ENCODE data around the gene OR51B2. TPM values are rescaled to one million over a fixed set of nuclear protein-coding genes. Genes with fewer than 3 reads are reported as not detected.

Gene OR51B2
- total RNA-seq, 1 experiment from 2014 or later = 17.1 TPM

- Histone ChIP-seq H3K4me2 (ENCODE audit: low read length) (no peak overlapping the region), H3K4me1 (ENCODE audit: control insufficient read depth in 1 of 2, insufficient read depth in 2 of 2, low read length in 2 of 2) (peaks cover 3 to 75% of the 10 kb centered on the region in 2 experiments; a peak in 2 of 4 replicates), H3K4me3 (replicated peaks in 1 of 2; ENCODE audit: low read depth in 1 of 2, low read length in 2 of 2) (no peak overlapping the region), H3K79me2 (ENCODE audit: insufficient read depth, low read length) (peaks cover 92% of the 10 kb centered on the region), H4K20me1 (ENCODE audit: insufficient read depth) (peaks cover 25% of the 10 kb centered on the region; the same call in 1 of the 2 replicates), H3K27me3 (ENCODE audit: insufficient read depth, low read length) (no peaks in the 10 kb centered on the region), H2AFZ (ENCODE audit: low read depth, low read length, poor library complexity, severe bottlenecking) (no peak overlapping the region), H3K9ac (ENCODE audit: low read length) (no peak overlapping the region), H3K27ac (ENCODE audit: low read depth, low read length) (no peak overlapping the region), H3K9me3 (ENCODE audit: control insufficient read depth in 1 of 2, insufficient read depth in 1 of 2, low read depth in 1 of 2, low read length in 2 of 2) (no peaks in the 10 kb centered on the region), H3K9me2 (ENCODE audit: insufficient read depth) (no peaks in the 10 kb centered on the region), H3K36me3 (ENCODE audit: control insufficient read depth in 1 of 2, insufficient read depth in 2 of 2, low read length in 2 of 2) (peaks cover 0 to 54% of the 10 kb centered on the region in 2 experiments; a peak in 2 of 4 replicates)
- RAD21 ChIA-PET (ENCODE audit: low non-redundant PET in 1 of 2, low total read pairs in 2 of 2, uncharacterized antibody in 2 of 2, unreplicated experiment in 2 of 2) = no interaction called here
- ATAC-seq = peak; percentile 19; the same call in 1 of the 2 replicates
- CTCF ChIA-PET = no interaction called here
- TF ChIP-seq EGR1 (IDR thresholded peaks at IDR 0.05; ENCODE audit: low read depth) = no peak
- intact Hi-C loops (cut with micrococcal nuclease) = no loop called here
- POLR2A ChIA-PET = no interaction called here
- no TSS peak for BruUV-seq (replicated peaks)
- DNase-seq (ENCODE audit: low read depth, low spot score) = no peak
Observed at GRCh38 chr11:5364214-5364613, 40.1 kb upstream of the OR51B2 start.

GRCh38 chr11:5363679-5364078 lies 39.6 kb upstream of the OR51B2 start:
- ATAC-seq (no peak), DNase-seq (ENCODE audit: low read depth, low spot score) (no peak)
- intact Hi-C loops (cut with micrococcal nuclease) = no loop called here
- BruUV-seq (replicated peaks) = no TSS peak
- no peaks in the 10 kb centered on the region for H3K27me3 ChIP-seq (ENCODE audit: insufficient read depth, low read length)
- peaks cover 21% of the 10 kb centered on the region; the same call in 1 of the 2 replicates for H4K20me1 ChIP-seq (ENCODE audit: insufficient read depth)
- H3K27ac ChIP-seq (ENCODE audit: low read depth, low read length) = no peak overlapping the region
- no peak overlapping the region for H2AFZ ChIP-seq (ENCODE audit: low read depth, low read length, poor library complexity, severe bottlenecking)
- TF ChIP-seq, protein P1, sequence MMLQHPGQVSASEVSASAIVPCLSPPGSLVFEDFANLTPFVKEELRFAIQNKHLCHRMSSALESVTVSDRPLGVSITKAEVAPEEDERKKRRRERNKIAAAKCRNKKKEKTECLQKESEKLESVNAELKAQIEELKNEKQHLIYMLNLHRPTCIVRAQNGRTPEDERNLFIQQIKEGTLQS (IDR thresholded peaks at IDR 0.05) = no peak
- TF ChIP-seq, protein P2, sequence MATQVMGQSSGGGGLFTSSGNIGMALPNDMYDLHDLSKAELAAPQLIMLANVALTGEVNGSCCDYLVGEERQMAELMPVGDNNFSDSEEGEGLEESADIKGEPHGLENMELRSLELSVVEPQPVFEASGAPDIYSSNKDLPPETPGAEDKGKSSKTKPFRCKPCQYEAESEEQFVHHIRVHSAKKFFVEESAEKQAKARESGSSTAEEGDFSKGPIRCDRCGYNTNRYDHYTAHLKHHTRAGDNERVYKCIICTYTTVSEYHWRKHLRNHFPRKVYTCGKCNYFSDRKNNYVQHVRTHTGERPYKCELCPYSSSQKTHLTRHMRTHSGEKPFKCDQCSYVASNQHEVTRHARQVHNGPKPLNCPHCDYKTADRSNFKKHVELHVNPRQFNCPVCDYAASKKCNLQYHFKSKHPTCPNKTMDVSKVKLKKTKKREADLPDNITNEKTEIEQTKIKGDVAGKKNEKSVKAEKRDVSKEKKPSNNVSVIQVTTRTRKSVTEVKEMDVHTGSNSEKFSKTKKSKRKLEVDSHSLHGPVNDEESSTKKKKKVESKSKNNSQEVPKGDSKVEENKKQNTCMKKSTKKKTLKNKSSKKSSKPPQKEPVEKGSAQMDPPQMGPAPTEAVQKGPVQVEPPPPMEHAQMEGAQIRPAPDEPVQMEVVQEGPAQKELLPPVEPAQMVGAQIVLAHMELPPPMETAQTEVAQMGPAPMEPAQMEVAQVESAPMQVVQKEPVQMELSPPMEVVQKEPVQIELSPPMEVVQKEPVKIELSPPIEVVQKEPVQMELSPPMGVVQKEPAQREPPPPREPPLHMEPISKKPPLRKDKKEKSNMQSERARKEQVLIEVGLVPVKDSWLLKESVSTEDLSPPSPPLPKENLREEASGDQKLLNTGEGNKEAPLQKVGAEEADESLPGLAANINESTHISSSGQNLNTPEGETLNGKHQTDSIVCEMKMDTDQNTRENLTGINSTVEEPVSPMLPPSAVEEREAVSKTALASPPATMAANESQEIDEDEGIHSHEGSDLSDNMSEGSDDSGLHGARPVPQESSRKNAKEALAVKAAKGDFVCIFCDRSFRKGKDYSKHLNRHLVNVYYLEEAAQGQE (IDR thresholded peaks at IDR 0.05; ENCODE audit: low read depth) = no peak
- TF ChIP-seq SP1 (IDR thresholded peaks at IDR 0.05; ENCODE audit: low read depth) = no peak
- TF ChIP-seq CBX3 (IDR thresholded peaks at IDR 0.05; ENCODE audit: low read depth) = no peak
- TF ChIP-seq ZNF274 (IDR thresholded peaks at IDR 0.05; ENCODE audit: low read depth, low read length) = no peak
- TF ChIP-seq POLR2A (IDR thresholded peaks at IDR 0.05; ENCODE audit: borderline replicate concordance, extremely low read depth, insufficient read depth, insufficient read length) = no peak
- no peak for TF ChIP-seq CEBPB (IDR thresholded peaks at IDR 0.05; ENCODE audit: low read depth)
- TF ChIP-seq SRF (IDR thresholded peaks at IDR 0.05; ENCODE audit: low read depth) = no peak
- TF ChIP-seq EZH2phosphoT487 (IDR thresholded peaks at IDR 0.05; ENCODE audit: borderline replicate concordance) = no peak
- TF ChIP-seq, protein P3, sequence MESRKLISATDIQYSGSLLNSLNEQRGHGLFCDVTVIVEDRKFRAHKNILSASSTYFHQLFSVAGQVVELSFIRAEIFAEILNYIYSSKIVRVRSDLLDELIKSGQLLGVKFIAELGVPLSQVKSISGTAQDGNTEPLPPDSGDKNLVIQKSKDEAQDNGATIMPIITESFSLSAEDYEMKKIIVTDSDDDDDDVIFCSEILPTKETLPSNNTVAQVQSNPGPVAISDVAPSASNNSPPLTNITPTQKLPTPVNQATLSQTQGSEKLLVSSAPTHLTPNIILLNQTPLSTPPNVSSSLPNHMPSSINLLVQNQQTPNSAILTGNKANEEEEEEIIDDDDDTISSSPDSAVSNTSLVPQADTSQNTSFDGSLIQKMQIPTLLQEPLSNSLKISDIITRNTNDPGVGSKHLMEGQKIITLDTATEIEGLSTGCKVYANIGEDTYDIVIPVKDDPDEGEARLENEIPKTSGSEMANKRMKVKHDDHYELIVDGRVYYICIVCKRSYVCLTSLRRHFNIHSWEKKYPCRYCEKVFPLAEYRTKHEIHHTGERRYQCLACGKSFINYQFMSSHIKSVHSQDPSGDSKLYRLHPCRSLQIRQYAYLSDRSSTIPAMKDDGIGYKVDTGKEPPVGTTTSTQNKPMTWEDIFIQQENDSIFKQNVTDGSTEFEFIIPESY (IDR thresholded peaks at IDR 0.05; ENCODE audit: extremely low read depth, insufficient replicate concordance, low read length) = no peak
- TF ChIP-seq ELF1 (IDR thresholded peaks at IDR 0.05; ENCODE audit: borderline replicate concordance, low read depth) = no peak
- no peak for TF ChIP-seq RAD21 (IDR thresholded peaks at IDR 0.05; ENCODE audit: low read depth)
- no peak for TF ChIP-seq TCF7L2 (IDR thresholded peaks at IDR 0.05; ENCODE audit: borderline replicate concordance, extremely low read depth, insufficient read depth, insufficient read length)
- TF ChIP-seq, protein P4, sequence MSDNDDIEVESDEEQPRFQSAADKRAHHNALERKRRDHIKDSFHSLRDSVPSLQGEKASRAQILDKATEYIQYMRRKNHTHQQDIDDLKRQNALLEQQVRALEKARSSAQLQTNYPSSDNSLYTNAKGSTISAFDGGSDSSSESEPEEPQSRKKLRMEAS (IDR thresholded peaks at IDR 0.05) = no peak
- TF ChIP-seq EGR1 (IDR thresholded peaks at IDR 0.05; ENCODE audit: low read depth) = no peak
- no peak for TF ChIP-seq POLR2AphosphoS5 (IDR thresholded peaks at IDR 0.05; ENCODE audit: low read depth, low read length)
- RAD21 ChIA-PET (ENCODE audit: low non-redundant PET in 1 of 2, low total read pairs in 2 of 2, uncharacterized antibody in 2 of 2, unreplicated experiment in 2 of 2) = no interaction called here
- peaks cover 0 to 54% of the 10 kb centered on the region in 2 experiments; a peak in 2 of 4 replicates for H3K36me3 ChIP-seq (ENCODE audit: control insufficient read depth in 1 of 2, insufficient read depth in 2 of 2, low read length in 2 of 2)
- no peaks in the 10 kb centered on the region for H3K9me2 ChIP-seq (ENCODE audit: insufficient read depth)
- POLR2A ChIA-PET = no interaction called here
- no peak overlapping the region for H3K9ac ChIP-seq (ENCODE audit: low read length)
- H3K9me3 ChIP-seq (ENCODE audit: control insufficient read depth in 1 of 2, insufficient read depth in 1 of 2, low read depth in 1 of 2, low read length in 2 of 2) = no peaks in the 10 kb centered on the region
- no peak overlapping the region for H3K4me2 ChIP-seq (ENCODE audit: low read length)
- H3K4me3 ChIP-seq (replicated peaks in 1 of 2; ENCODE audit: low read depth in 1 of 2, low read length in 2 of 2) = no peak overlapping the region
- CTCF ChIA-PET = no interaction called here
- peaks cover 3 to 70% of the 10 kb centered on the region in 2 experiments; a peak in 2 of 4 replicates for H3K4me1 ChIP-seq (ENCODE audit: control insufficient read depth in 1 of 2, insufficient read depth in 2 of 2, low read length in 2 of 2)
- peaks cover 91% of the 10 kb centered on the region for H3K79me2 ChIP-seq (ENCODE audit: insufficient read depth, low read length)

All from HCT116 (cell line).